Spleen (tissue), 3 donors: ENCODE measurements around the gene AGBL1.

Experiments
- POLR2A ChIP-seq, 3 donors: fragments of 450-650 bp; IDR thresholded peaks; one replicate each; pipeline ENCODE4 v1.5.1; 2017; ENCODE audit warnings: antibody characterized with exemption in 3 of 3, mild to moderate bottlenecking in 1 of 3
- POLR2AphosphoS5 ChIP-seq, 3 donors: sonication (generic); formaldehyde crosslinking; IDR thresholded peaks; one replicate each; pipeline ENCODE4 v1.5.1; 2017; ENCODE audit warnings: antibody characterized with exemption in 3 of 3

- TF ChIP-seq POLR2A (IDR thresholded peaks at IDR 0.05): no peak
- no peak for TF ChIP-seq POLR2AphosphoS5 (IDR thresholded peaks at IDR 0.05)
Measured at GRCh38 chr15:87034886-87035285, 955.2 kb downstream of the AGBL1 start.
